BLaER1 treated with 17β-estradiol and CSF1 and Interleukin-3, amounts not matched to agents 10 nM and 100 nM (cell line): Measurements from ENCODE around the gene TRPV5.
A peak's percentile ranks its signal among the peaks of the same experiment; 100 is the strongest.

Source experiments
- H3K27ac ChIP-seq, 11 experiments: shearing (Covaris generic); formaldehyde crosslinking; 2 replicates each; pipeline ENCODE4 v1.8.1; 2022
- H3K27me3 ChIP-seq, 11 experiments: shearing (Covaris generic); formaldehyde crosslinking; 2 replicates each; pipeline ENCODE4 v1.8.1; 2022
- H3K36me3 ChIP-seq, 11 experiments: shearing (Covaris generic); formaldehyde crosslinking; 2 replicates each; pipeline ENCODE4 v1.8.1; 2022
- H3K4me1 ChIP-seq, 10 experiments: shearing (Covaris generic); formaldehyde crosslinking; 2 replicates each; pipeline ENCODE4 v1.8.1; 2022
- H3K4me2 ChIP-seq, 11 experiments: shearing (Covaris generic); formaldehyde crosslinking; 2 replicates each; pipeline ENCODE4 v1.8.1; 2022
- H3K4me3 ChIP-seq, 10 experiments: shearing (Covaris generic); formaldehyde crosslinking; 2 replicates each; pipeline ENCODE4 v1.8.1; 2022
- H3K9ac ChIP-seq, 11 experiments: shearing (Covaris generic); formaldehyde crosslinking; 2 replicates each; pipeline ENCODE4 v1.8.1; 2022
- H3K9me3 ChIP-seq, 11 experiments: shearing (Covaris generic); formaldehyde crosslinking; replicated peaks in 1 of 11; 2 replicates each; pipeline ENCODE4 v1.8.1; 2022
- H4K20me1 ChIP-seq, 11 experiments: shearing (Covaris generic); formaldehyde crosslinking; 2 replicates each; pipeline ENCODE4 v1.8.1; 2022
- Cebpa-rat ChIP-seq, 11 experiments: shearing (Covaris generic); IDR thresholded peaks; 2 replicates each; pipeline ENCODE4 v1.8.1; 2022

Gene TRPV5

DNA sequence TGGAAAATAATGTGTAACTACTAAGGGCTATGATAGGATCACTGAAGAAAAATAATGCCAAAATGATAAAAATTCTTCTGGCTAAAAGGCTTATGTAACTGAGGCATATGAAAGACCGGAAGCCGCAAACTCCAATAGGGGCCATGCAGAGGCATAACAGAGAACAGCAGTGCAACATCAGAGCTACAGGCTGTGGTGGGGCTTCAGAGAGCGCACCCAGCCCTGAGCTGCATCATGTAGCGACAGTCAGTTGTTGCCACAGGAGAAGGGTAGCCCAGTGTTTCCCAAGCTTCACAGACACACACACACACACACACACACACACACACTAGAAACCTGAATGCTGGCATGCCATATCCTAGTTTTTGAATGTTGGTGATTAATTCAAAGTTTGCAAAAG is 15.1 kb upstream of the TRPV5 start:
- Histone ChIP-seq H3K4me3 (no peak overlapping the region), H3K9me3 (peaks cover 4 to 13% (median 9%) of the 10 kb centered on the region in 11 experiments), H4K20me1 (no peaks in the 10 kb centered on the region), H3K27ac (peak overlapping the region in 3 of 11 experiments; percentile 7 to 29 (median 29); a peak in 3 of 22 replicates), H3K9ac (no peak overlapping the region), H3K36me3 (no peaks in the 10 kb centered on the region), H3K4me2 (peak overlapping the region; percentile 41 to 88 (median 73); a peak in 20 of 22 replicates), H3K27me3 (no peaks in the 10 kb centered on the region), H3K4me1 (peaks cover 15 to 75% (median 50%) of the 10 kb centered on the region in 10 experiments)
- 0 out of 22 replicates have a peak, but pooled peaks of 1 of the 11 experiments have one; percentile 50 for TF ChIP-seq Cebpa-rat (IDR thresholded peaks at IDR 0.05)

DNA sequence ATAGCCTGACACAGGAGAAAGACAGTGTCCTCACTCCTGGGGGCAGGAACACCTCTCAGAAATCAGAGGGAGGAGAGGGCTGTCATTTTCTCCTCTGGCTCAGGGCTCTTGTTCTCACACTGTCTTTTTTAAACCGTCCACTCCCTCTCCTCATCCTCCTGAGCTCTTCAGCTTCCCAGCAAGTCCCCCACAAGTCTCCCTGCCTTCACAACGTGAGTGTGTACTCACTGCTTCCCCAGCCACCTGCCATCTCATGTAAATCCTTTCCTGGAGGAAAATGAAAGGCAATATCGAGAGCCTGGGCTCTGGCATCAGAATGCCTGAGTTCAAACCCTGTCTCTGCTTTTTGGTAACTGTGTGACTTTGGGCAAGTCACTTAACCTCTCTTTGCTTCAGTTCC is 11.5 kb upstream of the TRPV5 start:
- no peak overlapping the region for H3K4me3 ChIP-seq
- no peaks in the 10 kb centered on the region for H3K27me3 ChIP-seq
- H3K9me3 ChIP-seq, result peaks cover 0 to 16% (median 0%) of the 10 kb centered on the region in 11 experiments; a peak in 4 of 22 replicates
- H3K9ac ChIP-seq, result no peak overlapping the region
- H3K27ac ChIP-seq, result peak overlapping the region in 1 of 11 experiments; percentile 1; a peak in 1 of 22 replicates
- H3K36me3 ChIP-seq, result no peaks in the 10 kb centered on the region
- TF ChIP-seq Cebpa-rat (IDR thresholded peaks at IDR 0.05), result no peak
- no peak overlapping the region for H3K4me2 ChIP-seq
- no peaks in the 10 kb centered on the region for H4K20me1 ChIP-seq
- peaks cover 15 to 47% (median 34%) of the 10 kb centered on the region in 10 experiments for H3K4me1 ChIP-seq

DNA sequence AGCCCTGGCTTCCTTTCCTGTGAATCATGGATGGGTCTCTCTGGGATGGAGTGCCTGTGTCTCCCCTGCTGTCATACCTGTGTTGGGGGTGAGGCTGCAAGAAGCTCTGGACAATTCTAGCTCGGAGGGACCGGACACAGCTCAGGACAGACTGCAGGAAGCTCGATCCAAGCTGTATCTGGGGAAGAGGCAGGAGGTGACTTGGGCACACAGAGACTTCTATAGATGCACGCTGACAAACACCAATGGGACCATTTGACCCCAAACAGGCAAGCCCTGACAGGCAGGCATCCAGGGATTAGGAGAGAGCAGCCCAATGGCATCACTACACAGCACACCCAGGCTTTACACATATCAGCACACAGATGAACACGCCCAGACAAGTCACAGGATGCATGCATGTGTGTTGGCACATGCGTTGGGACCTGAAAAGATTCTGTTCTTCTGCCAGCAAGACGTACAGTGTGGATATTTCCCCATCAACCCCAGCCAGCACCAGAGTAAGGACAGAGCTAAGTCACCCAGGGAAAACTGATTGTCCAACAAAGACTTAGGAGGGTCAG is 10.2 kb upstream of the TRPV5 start:
- Histone ChIP-seq H4K20me1 (no peaks in the 10 kb centered on the region), H3K4me1 (peaks cover 8 to 37% (median 22%) of the 10 kb centered on the region in 10 experiments), H3K9me3 (peaks cover 0 to 16% (median 0%) of the 10 kb centered on the region in 11 experiments; a peak in 4 of 22 replicates), H3K4me3 (no peak overlapping the region), H3K27ac (no peak overlapping the region), H3K27me3 (no peaks in the 10 kb centered on the region), H3K4me2 (no peak overlapping the region), H3K9ac (no peak overlapping the region), H3K36me3 (no peaks in the 10 kb centered on the region)
- no peak for TF ChIP-seq Cebpa-rat (IDR thresholded peaks at IDR 0.05)

DNA sequence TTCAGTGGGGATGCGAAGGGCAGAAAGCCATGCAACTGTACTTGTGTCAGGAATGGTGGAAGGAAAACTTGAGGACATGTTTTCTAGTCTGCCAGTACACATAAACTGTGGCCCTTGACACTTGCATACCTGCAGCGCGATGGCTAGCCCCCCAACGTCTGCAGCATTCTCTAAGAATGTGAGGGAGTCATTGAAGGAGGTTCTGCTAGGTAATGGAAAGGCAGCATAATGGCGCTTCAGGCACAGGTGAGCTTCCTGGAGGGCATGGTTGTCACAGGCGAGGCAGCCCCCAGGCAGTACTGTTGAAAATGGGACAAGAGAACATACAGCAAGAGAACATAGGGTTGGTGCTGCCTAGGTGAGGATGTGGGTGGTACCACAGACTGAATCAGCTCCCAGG is 9.2 kb upstream of the TRPV5 start:
- peaks cover 0 to 28% (median 12%) of the 10 kb centered on the region in 10 experiments; a peak in 13 of 20 replicates for H3K4me1 ChIP-seq
- H3K27me3 ChIP-seq, result no peaks in the 10 kb centered on the region
- no peaks in the 10 kb centered on the region for H3K36me3 ChIP-seq
- peaks cover 0 to 16% (median 0%) of the 10 kb centered on the region in 11 experiments; a peak in 4 of 22 replicates for H3K9me3 ChIP-seq
- no peaks in the 10 kb centered on the region for H4K20me1 ChIP-seq
- no peak overlapping the region for H3K9ac ChIP-seq
- no peak overlapping the region for H3K27ac ChIP-seq
- H3K4me2 ChIP-seq, result no peak overlapping the region
- no peak overlapping the region for H3K4me3 ChIP-seq
- no peak for TF ChIP-seq Cebpa-rat (IDR thresholded peaks at IDR 0.05)

DNA sequence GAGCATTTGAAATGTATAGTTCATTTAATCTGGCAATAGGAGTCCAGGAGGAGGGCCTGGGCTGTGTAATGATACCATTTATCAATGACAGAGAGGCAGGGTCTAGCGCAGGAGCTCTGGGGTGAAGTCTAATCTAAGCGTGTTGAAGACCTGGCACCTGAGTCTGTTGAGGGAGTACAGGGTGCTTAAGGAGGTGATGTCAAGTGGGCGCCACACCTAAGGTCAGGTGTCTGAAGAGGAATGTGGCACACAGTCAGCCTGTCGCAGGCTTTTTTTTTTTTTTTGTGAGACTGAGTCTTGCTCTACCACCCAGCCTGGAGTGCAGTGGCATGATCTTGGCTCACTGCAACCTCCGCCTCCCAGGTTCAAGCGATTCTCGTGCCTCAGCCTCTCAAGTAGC is 8.0 kb upstream of the TRPV5 start:
- Histone ChIP-seq H3K27me3 (no peaks in the 10 kb centered on the region), H3K9me3 (peaks cover 0 to 16% (median 0%) of the 10 kb centered on the region in 11 experiments; a peak in 4 of 22 replicates), H3K9ac (no peak overlapping the region), H4K20me1 (no peaks in the 10 kb centered on the region), H3K4me2 (no peak overlapping the region), H3K4me3 (no peak overlapping the region), H3K4me1 (peaks cover 0 to 17% (median 3%) of the 10 kb centered on the region in 10 experiments; a peak in 10 of 20 replicates), H3K36me3 (no peaks in the 10 kb centered on the region), H3K27ac (no peak overlapping the region)
- no peak for TF ChIP-seq Cebpa-rat (IDR thresholded peaks at IDR 0.05)

DNA sequence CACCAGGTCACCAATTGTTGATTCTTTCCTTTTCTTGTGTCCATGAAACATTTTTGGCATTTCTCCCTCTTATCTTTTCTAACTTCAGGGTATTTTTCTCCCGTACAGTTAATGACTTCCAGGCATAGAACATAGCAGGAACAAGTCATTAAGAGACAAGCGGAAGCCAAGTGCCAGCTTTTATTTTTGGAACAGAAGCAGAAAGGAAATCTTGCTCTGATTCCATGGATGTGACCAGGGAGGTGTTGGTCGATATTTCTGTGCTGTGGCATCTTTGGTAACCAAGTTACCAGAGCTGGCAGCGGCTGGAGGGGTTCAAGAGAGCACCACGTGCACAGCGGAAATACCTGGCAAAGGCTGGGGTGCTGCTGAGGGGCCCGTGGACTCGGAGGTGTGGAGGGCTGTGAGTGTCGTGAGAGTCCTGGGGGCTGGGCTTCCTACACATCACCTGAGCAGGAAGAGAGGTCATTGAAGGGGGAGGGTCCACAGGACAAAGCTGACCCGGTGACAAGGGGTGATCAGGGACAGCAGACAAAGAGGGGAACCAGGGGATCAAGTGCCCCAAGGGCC is 7.5 kb upstream of the TRPV5 start:
- H3K4me2 ChIP-seq, result no peak overlapping the region
- no peak for TF ChIP-seq Cebpa-rat (IDR thresholded peaks at IDR 0.05)
- H3K9ac ChIP-seq, result no peak overlapping the region
- peaks cover 0 to 16% (median 0%) of the 10 kb centered on the region in 11 experiments; a peak in 4 of 22 replicates for H3K9me3 ChIP-seq
- no peak overlapping the region for H3K4me3 ChIP-seq
- no peaks in the 10 kb centered on the region for H3K36me3 ChIP-seq
- H3K27ac ChIP-seq, result no peak overlapping the region
- no peaks in the 10 kb centered on the region for H4K20me1 ChIP-seq
- H3K4me1 ChIP-seq, result peaks cover 0 to 13% (median under 1%) of the 10 kb centered on the region in 10 experiments; a peak in 9 of 20 replicates
- no peaks in the 10 kb centered on the region for H3K27me3 ChIP-seq

DNA sequence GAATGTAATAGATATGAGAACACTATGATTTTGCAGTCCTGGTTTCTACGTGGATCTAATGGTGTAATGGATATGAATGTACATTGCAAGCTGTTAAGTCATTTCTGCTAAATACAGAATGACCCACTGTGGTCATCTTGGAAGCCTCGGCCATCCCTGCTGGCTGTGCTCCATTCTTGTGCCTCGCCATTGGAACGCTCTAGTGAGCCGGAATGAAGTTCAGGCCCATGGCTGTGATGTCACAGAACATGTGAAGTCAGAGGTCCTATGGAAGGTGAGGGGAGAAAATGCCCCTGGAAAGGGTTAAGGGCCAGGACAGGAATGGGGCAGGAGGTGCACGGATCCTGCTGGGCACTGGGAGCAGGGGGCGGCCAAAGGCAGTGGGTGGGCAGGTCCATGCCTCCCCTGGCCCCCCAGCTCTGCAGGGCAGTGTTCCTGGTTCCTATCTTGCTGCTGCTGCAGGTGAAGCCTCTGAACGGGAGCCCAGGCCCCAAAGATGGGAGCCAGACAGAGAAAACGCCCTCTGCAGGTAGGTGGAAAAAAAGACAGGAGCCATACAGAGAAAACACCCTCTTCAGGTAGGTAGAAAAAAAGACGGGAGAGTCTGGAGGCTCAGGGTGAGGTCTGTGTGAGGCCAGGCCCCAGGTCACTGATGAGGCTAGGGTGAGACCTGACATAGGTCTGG is 5.8 kb upstream of the TRPV5 start, which contains the start of gene LLCFC1:
LLCFC1 (plus strand) TSS at position 259 of the 685 bp plus-strand sequence; CDS start at position 397, 138 bp downstream.
- Histone ChIP-seq H3K27me3 (no peaks in the 10 kb centered on the region), H3K9me3 (peaks cover 0 to 16% (median 0%) of the 10 kb centered on the region in 11 experiments; a peak in 4 of 22 replicates), H3K27ac (no peak within 1 kb of the TSS), H3K9ac (no peak within 1 kb of the TSS), H3K4me3 (no peak within 1 kb of the TSS), H3K4me2 (peak within 1 kb of the TSS in 3 of 11 experiments; percentile 8 to 13 (median 10); a peak in 1 of 22 replicates), H3K36me3 (no peaks in the 10 kb centered on the region), H4K20me1 (no peaks in the 10 kb centered on the region), H3K4me1 (peaks cover 0 to 12% (median under 1%) of the 10 kb centered on the region in 10 experiments; a peak in 14 of 20 replicates)
- TF ChIP-seq Cebpa-rat (IDR thresholded peaks at IDR 0.05), result no peak

DNA sequence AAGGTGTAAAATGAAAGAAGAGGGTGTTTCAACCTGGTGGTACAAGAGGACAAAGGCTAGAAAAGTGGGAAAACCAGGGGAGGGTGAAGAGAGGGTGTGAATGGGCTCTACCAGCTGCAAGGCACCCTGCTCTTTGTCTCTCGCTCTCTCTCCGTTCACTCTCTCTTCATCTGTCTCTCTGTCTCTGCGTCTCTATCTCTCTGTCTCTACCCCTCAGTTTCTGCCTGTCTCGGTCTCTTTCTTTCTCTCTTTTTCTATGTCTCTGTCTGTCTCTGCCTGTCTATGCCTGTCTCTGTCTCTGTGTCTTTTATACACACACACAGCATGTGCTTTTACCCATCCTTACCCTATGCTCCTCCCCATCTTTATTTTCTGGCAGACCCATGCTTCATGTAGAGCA is 5.1 kb upstream of the TRPV5 start:
- no peaks in the 10 kb centered on the region for H4K20me1 ChIP-seq
- H3K36me3 ChIP-seq, result no peaks in the 10 kb centered on the region
- no peak overlapping the region for H3K9ac ChIP-seq
- no peak overlapping the region for H3K27ac ChIP-seq
- no peak for TF ChIP-seq Cebpa-rat (IDR thresholded peaks at IDR 0.05)
- H3K27me3 ChIP-seq, result no peaks in the 10 kb centered on the region
- H3K4me3 ChIP-seq, result no peak overlapping the region
- H3K4me1 ChIP-seq, result peaks cover 7 to 19% (median 9%) of the 10 kb centered on the region in 10 experiments
- no peak overlapping the region for H3K4me2 ChIP-seq
- peaks cover 0 to 16% (median 0%) of the 10 kb centered on the region in 11 experiments; a peak in 4 of 22 replicates for H3K9me3 ChIP-seq

DNA sequence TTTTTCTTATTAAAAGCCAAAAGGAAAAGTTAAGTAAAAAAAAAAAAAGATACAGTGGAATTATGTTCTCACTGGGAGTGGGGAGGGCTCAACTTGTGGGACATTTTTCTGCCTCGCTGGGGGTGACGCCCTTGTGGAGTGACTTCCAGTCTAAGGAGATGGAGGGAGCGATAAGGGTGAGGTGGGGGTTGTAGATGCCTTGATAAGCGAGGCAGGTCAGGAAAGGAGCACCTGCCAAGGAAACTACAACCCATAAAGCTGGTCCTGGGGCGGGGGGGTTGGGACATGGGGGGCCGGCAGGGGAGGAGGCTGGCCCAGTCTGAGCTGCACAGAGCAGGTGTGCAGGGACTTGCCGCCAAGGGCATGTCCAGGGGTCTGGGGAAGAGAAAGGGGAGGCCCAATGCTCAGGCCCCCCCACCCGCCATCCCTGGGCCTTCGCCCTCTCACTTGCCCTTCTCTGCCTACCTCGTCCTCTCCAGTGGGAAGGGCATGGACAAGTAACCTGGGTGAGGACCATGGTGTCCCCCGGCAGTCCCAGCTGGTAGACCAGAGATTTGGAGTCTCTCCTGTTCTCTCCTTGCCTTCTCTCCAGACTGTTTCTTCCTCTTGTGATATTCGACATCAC is 2.5 kb upstream of the TRPV5 start:
- H3K9ac ChIP-seq, result no peak overlapping the region
- peaks cover 11 to 36% (median 24%) of the 10 kb centered on the region in 10 experiments for H3K4me1 ChIP-seq
- H3K36me3 ChIP-seq, result no peaks in the 10 kb centered on the region
- TF ChIP-seq Cebpa-rat (IDR thresholded peaks at IDR 0.05), result no peak
- H3K27me3 ChIP-seq, result no peaks in the 10 kb centered on the region
- no peak overlapping the region for H3K4me3 ChIP-seq
- no peaks in the 10 kb centered on the region for H4K20me1 ChIP-seq
- no peak overlapping the region for H3K27ac ChIP-seq
- H3K4me2 ChIP-seq, result no peak overlapping the region
- peaks cover 0 to 4% (median 0%) of the 10 kb centered on the region in 11 experiments; a peak in 1 of 22 replicates for H3K9me3 ChIP-seq
